ENCODE results near the gene PLA2G4A.

Gene PLA2G4A

DNA sequence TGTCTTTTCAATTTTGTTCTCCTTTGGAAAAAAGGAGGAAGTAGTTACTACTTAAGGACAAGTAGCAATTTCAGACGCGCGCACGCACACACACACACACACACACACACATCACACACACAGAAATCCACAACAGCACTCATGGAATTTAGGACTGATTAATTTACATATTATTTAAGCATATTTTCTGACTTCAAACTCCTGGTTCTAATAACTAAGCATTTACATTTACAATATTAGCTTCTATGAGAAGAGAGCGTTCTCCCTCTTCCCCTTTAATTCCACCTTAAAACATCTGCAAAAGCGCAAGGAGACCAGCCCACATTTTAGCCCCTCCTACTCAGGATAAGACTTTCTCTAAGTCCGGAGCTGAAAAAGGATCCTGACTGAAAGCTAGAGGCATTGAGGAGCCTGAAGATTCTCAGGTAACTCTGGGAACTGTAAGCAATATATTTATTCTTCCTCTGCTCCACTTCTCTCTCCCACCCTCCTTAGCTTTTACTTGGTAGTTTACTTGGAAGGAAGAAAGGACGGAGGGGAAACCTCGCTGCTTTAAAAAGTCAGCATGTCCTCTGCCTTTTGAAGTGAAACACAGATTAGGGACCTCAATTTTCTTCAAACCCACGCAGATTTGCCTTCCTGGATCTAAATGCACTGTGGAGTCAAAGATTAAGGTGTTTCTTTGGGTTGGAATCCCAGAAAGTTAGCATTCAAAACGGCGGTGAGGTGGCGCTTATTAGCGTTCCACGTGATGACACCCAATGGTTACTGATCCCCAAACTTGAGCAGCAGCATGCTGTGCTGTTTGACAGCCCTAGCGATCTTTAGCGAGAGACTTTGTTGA is at the start of gene PLA2G4A:
PLA2G4A (plus strand) TSS at position 339 of the 844 bp plus-strand sequence. CDS start 25,406 bp downstream, outside the sequence.
- FAIRE-seq, result peak; percentile 79

DNA sequence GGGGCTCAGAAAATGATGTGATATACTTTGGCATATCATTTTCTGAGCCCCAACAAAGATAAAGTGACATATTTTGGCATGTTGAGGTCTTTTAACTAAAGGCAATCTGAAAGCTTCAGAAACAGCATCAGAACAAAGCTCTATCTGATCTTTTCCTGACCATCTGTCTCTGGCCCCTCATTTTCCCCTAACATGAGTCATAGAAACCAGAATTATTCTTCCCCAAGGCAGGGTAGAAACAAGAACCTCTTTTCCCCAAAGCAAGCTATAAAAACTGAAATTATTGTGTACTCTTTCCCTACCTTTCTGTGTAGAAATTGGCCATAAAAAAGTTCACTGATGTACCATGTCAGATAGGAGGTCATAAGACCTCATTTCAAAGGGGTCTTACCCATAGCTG is 48.7 kb upstream of the PLA2G4A start:
- no peak for FAIRE-seq

DNA sequence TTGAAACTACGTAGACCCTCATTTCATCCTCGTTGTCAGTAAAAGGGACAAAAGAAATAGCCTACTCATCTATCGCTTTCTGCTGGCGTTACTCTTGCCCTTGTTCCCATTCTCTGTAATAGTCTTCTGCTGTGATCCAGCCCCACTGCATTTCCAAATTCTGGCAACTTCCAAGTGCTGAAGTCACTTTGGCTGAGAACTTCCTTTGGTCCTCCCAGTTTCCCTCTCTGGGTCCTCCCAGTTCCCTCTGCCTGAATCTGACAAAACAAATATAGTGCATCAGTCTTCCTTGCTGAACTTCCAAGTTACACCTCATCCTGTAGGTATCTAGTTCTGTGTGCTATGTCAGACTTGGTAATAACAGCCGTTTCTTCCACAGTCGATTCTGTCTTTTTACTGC is 47.0 kb upstream of the PLA2G4A start:
- no peak for FAIRE-seq

DNA sequence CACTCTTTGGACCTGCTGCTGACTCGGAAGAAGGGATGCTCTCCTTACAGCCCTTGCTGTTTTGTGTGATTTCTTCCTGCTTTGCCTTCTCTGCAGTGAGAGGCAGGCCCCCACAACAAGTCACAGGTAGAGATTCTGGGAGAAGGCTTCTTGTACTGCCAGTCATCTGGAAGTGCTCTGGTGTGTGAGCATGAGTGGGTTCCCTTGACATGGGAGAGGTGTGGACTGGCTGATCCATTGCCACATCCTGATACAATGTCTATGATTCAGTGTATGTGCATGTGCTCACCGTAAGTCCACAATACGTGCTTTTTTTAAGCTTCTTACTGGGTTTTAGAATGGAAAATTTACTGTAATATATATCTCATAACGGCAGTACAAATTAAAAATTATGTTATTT is 46.0 kb upstream of the PLA2G4A start:
- no peak for FAIRE-seq

DNA sequence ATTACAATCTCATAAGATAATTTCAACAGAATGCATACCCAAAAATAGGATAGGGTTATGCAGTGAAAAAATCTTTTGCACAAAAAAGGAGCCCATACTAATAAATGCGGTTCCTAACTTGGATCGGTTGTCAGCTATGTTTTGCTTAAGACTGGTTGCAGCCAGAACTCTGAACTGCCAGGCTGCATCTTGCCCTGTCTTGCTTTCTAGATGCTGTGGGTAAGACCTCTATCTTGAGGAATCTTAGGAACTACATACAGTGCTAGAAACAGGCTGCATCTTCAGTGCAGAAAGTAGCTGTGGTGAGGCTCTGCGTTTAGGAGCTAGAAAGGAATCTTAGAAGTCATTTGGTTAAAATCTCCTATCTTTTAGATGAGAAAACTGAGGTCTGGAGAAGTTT is 45.6 kb upstream of the PLA2G4A start:
- no peak for FAIRE-seq

DNA sequence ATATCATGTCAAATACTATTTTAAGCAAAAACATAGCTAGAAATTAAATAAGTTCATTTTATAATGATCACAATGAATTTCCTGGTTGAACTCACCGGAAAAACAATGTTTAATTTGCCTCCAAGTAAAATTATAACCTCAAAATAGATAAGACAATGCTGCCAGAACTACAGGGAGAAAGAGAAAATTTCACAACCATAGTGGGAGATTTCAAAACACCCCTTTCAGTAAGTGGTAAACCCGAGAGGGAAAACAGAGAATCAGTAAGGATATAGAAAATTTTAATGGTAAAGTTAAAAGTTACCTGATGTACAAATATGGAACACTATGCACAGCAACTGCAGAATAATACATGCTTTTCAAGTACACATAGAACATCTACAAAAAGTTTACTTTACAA is 43.2 kb upstream of the PLA2G4A start:
- FAIRE-seq, result peak; percentile 39

DNA sequence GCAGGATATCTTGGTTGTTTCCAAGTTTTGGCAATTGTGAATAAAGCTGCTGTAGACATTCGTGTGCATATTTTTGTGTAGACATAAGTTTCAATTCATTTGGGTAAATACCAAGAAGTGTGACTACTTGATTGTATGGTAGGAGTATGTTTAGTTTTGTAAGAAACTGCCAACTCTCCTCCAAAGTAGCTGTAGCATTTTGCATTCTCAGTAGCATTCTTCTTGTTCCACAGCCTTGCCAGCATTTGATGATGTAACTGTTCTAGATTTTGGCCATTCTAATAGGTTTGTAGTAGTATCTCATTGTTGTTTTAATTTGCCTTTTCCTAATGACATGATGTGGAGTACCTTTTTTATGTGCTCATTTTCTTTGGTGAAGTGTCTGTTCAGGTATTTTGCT is 38.6 kb upstream of the PLA2G4A start:
- FAIRE-seq, result no peak

DNA sequence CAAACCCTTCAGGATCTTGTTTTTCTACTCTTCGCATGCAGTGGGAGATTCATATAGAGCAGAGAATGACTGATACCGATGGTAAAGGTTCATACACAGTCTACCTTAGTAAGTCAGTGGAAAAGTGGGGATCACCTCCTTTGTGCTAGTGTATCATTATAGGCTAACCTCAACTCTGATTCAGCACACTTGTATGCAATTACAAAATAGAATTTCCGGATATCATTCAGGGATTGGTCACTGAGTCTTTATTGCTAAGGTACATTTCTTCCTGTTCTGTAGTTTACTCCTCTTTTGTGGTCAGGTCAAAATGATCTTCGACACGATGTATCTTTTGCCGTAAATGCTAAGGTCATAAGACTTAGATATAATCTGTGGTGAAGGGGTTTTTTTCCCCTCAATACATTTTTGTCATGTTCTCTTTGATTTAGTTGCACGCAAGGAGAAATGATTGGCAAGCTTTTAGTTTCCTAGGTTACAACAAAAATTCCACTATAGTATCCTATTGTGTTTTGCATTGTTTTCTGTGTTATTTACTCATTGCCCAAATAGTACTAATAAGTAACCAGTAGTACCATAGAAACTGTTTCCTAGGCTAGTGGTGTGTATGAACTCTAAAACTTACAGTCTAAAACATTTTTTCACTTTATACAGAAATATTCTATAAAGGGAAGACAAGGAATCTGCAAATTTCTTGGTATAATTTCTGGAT is 35.7 kb upstream of the PLA2G4A start:
- FAIRE-seq, result no peak

DNA sequence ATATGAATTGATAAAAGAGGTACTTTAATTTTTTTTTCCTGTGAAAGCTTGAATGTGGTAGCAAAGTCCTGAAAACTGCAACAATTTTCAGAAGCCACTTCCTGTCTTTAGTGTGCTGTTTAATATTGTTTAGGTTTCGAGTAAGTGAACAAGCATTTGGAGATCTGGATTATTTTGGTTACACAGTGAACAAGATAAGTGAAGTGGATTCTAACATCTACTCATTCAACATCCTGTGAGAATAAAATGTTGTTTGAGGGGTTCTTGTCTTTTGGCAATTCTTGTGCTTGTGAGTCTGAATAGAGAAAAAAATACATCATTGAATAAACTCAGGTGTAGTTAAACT is 35.2 kb upstream of the PLA2G4A start:
- no peak for FAIRE-seq

DNA sequence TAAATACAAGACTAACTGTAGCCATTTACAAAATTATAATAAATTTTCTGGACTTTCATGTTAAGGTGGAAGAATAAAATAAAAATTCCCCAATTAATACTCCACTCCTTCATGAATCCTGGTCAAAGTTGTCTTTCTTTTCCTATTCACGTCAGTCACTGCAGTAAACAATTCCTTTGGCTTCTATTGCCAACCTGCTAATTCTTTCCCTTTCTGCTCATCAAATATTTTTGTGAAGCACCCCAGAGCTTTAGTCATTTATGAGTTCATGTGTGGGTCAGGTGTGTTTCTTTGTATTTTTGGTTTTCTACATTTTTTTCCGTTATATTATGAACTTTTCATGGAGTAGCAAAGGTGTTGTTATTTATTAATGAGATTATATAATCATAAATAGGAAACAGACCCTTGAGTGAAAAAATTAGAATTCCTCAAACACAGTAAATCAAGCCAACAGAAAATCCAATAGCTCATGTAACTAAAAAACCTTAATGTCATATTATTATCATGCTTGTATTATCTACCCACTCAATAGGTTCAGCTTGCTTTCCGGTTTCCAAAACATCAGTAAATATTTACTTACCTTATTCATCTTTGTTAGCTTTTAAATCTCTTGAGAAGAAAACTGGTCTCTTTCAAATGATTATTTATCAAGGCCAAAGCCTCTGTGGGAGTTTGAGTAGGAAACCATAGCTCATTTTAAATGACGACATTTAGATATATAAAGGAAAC is 29.6 kb upstream of the PLA2G4A start:
- FAIRE-seq, result peak; percentile 38

DNA sequence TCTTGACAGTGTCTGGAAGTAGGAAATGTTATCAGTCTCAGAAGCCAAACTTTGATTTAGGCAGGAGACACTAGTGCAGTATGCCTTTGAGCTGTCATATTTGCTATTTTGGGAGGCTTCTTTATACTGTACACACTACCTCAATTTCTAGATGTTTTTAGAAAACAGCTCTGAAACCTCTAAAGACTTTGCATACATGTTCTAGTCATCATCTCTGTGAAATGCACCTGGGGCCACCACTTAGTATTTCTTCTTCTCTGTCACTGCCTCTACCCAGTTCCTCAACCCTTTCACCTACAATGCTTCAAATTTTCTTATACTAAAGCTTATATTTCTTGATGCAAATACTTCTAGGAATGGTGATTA is 29.1 kb upstream of the PLA2G4A start:
- no peak for FAIRE-seq

DNA sequence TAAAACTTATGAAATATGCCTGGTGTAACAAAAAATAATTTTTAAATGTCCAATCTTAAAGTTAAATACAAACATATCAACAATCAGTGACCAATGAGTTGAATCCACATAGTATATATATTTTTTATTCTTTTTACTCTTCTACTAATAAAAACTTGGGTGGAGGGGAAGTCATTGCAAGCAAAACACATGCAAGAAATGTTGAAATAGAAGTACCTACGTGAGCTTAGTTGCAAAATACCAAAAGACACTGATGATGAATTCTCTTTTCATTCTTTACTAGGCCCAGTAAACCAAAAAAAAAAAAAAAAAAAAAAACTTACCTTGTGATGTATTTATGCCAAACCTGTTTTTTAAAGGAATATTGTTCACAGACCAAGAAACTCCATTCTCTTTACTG is 26.4 kb upstream of the PLA2G4A start:
- no peak for FAIRE-seq

DNA sequence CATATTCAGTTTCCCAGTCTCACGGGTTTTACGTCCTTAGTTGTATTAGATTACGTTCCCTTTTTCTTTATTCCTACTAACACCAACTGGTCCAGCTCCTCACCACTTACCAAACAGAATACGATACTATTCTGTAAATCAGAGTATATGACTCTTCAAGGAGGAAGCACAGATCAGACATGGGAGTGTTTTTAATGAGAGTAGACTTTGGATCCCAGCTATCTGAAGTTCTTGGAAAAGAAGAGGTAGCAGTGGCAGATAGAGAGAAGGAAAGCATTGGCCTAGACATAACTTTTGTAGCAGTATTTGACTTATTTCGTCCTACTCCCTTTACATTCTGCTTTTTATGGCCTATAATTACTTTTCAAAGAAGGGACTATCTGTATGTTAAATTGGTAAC is 24.1 kb upstream of the PLA2G4A start:
- no peak for FAIRE-seq

DNA sequence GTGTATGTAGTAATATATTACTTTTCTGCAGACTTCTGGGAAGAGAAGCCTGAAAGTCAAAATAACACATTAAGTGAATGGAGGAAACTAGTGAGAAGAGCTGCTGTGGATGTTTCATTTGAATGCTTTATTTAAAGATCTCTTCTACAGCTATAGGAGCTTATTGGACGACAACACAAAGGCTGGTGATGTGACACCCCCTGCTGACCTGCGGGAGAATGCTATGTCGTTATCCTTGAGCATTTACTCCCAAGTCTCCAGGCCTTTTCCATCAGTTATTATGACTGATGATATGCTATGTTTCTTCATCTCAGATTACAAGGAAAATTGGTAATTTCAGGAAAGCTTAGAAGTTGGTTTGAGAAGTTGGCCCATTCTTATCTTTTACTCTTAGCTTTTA is 22.3 kb upstream of the PLA2G4A start:
- peak; percentile 51 for FAIRE-seq

DNA sequence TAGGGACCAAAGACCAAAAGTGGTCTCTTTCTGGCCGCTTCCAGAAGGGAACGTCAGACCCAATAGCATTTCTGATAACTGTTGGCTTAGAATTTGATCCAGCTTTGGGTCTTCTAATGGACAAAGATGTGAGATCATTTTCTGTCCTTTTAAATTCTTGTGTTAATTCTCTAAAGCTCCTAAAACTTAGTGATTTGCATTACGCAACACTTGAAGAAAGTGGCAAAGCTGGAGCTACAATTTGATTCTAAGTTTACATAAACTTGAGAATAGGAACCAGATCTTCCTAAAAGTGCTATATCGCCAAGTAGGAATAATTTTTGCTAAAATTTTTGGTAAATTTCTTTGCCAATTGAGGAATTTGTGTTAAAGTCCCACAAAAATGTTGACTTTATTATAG is 21.6 kb upstream of the PLA2G4A start:
- FAIRE-seq, result no peak

DNA sequence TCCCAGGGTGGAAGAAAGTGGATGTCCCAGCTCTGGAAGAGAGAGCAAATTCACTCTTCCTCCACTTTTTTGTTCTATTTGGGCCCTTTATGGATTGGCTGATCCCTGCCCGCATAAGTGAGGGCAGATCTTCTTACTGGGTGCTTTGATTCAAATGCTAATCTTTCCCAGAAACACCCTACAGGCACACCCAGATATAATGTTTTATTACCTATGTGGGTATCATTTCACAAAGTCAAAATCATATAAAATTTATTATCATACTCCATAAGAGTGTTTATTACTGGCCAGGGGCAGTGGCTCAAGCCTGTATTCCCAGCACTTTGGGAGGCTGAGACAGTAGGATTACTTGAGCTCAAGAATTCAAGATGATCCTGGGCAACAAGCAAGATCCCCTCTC is 16.9 kb upstream of the PLA2G4A start:
- FAIRE-seq, result no peak

DNA sequence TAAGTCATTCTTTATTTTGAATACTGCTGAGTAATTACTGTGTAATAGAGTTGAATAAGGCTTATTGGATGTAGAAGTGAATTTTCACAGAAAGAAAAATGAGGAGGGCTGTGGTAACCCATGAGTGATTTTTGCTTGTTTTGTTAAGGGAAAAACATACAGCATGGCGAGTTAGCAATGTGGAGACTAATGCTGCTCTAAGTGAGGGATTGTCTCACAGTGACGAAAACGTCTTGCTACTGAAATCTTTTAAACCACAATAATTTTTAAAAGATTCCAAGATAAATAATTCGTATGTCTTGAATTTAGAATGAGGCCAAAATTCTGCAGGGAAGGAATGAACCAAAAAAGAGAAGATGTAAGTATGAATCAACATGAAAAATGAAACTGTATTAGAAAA is 16.2 kb upstream of the PLA2G4A start:
- no peak for FAIRE-seq

DNA sequence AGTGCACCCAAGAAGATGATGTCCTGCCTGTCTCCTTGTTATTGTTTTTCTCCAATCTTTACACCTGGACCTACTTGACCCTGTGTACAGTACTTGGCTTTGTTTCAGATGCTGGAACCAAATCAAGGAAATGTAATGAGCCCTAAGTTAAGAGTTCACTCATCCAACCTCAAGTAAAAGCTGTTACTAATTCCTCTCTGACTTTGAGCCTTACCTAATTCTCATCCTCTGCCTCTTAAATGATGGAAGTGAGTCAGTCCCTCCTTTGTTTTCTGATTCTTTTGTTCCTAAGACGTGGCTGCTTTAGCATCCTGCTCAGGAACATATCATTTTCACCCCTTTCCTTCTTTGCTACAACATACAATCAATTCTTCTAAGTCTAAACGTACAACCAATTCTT is 15.3 kb upstream of the PLA2G4A start:
- no peak for FAIRE-seq

DNA sequence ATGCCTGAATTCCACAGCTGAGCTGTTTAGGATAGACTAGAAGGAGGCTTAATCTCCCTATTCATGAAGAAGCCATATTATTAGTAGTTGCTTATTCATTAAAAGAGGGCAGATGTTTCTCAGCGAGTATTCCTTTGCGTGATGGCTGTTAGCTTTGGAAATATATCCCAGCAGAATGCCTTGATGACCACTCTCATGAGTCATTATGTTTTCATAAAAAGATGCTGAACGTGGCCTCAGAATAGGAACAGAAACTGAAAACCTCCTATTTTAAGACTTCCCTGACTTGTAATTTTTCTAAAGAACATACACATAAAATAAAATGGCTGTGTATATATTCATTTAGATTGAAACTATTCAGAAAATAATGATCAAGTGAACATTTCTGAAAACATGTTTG is 9.6 kb upstream of the PLA2G4A start:
- FAIRE-seq, result peak; percentile 26

DNA sequence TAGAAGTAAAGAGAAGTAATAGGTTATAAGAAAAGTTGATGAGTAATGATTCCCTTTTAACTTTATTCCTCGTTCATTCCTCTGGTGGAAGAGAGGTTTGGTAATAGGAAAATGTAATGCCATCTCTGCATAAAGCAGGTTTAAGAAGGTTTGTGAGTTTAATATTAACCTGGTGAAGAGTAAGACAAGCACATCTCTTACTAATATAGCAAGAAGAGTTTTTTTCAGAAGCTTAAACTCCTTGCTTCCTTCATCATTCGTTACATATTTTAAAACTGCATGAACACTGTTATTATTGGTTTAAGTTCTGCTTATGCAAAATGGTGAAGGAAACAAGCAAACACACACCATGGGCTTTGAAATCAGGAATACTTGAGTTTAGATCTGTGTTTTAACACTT is 9.2 kb upstream of the PLA2G4A start:
- no peak for FAIRE-seq

DNA sequence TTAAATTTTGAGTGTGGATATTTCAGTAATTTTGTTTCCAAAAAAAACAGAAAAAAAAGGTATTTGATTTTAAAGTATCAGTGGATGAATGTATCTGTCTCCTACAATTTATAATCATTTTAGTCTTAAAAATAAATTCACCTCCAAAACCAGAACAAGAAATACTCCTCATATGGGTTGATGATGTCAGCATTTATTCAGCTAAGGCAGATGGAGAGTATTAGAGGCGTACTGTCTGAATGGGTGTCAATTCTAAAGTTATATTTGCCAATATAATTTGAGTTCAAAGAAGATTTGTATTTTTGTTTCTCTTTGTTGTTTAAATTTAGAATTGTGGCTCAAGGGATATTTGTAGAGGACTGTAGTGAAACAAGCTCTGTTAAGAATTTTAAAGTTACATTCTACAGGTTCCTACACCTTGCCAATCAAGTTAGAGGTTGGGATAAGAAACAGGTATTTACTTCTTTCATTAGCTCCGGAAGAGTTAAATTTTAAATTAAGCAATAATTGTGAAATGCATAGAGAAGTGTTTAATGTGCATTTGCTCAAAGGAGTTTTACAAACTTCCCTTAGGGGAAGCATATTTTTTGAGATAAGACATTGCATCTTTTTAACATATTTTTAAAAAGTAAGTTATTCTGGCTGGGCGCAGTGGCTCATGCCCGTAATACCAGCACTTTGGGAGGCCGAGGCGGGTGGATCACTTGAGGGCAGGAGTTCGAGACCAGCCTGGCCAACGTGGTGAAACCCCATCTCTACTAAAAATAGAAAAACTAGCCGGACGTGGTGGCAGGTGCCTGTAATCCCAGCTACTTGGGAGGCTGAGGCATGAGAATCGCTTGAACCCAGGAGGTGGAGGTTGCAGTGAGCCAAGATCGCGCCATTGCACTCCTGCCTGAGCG is 1.2 kb downstream of the PLA2G4A start:
- peak; percentile 57 for FAIRE-seq

DNA sequence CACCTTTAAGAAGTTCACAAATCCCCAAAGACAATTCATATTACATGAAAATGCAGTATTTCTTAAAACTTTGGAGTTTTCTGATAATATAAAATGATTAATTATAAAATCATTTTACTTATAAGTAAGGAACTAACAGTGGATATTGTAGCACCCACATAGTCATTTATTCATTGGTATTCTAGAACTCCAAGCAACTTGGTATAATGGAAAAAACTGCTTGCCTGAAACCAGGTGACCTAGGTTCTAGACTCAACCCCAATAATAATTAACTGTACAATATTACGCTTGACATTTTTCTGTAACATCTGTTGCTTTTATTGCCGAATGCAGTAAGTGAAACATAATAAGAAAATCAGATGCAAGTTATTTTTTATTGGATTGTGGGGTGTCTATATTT is 2.4 kb downstream of the PLA2G4A start:
- no peak for FAIRE-seq

DNA sequence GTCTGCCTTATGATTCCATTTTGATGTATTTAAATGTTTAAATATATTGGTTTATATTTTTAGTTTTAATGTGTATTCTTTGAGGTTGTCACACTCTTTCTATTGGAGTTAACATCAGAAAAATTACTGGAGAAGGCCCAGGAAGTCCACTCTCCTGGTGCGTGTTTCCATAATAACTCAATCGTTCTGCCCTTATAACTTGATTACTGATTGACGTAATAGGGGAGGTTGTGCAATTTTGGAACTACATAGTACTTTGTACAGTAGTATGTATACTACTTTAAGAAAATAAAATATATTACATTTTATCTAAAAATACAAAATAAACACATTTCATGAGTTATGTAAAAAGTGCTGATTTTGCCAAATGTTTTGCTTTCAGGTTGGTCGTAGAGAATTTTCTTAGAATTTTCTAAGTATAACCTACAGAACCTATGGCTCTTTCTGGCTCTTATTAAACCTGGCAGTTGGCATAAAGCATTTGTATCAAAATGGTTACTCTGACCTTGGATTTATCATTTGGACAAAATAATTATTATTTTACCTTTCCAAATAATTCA is 5.7 kb downstream of the PLA2G4A start:
- FAIRE-seq, result peak; percentile 38

All from TTC549 (cell line).